Right lobe of liver (tissue), 6 donors: ENCODE data around the gene CENPM. TPM values are rescaled to one million over a fixed set of nuclear protein-coding genes. Genes with fewer than 3 reads are reported as not detected.

Experiments used
- ATAC-seq, 4 donors: fragments of 200-7000 bp; cut with Tn5 transposase; one replicate each; pipeline ENCODE4 v1.9.1; 2020; ENCODE audit warnings: mild to moderate bottlenecking in 4 of 4, moderate library complexity in 4 of 4
- DNase-seq, 3 donors: peaks; one replicate each; pipeline ENCODE4 v3.0.0-alpha.2; 2020
- H3K27ac ChIP-seq, 3 donors: fragments of 200-600 bp; one replicate each; pipeline ENCODE4 v1.8.0; 2022
- H3K27me3 ChIP-seq, 2 donors: fragments of 200-600 bp; one replicate each; pipeline ENCODE4 v1.8.0; 2022
- H3K36me3 ChIP-seq, 4 donors: fragments of 200-600 bp; sonication (generic) in 1 of 4; one replicate each; pipeline versions ENCODE4 v1.5.1 to v1.8.0; 2017 to 2022; ENCODE audit warnings: control low read depth in 1 of 4
- H3K4me1 ChIP-seq, 4 donors: fragments of 200-600 bp; sonication (generic) in 1 of 4; one replicate each; pipeline versions ENCODE4 v1.5.1 to v1.8.0; 2017 to 2022; ENCODE audit warnings: control low read depth in 1 of 4
- H3K4me3 ChIP-seq, 3 donors: fragments of 200-600 bp; one replicate each; pipeline ENCODE4 v1.8.0; 2022
- H3K9me3 ChIP-seq, 4 donors: fragments of 200-600 bp; sonication (generic) in 1 of 4; one replicate each; pipeline versions ENCODE4 v1.5.1 to v1.8.0; 2017 to 2022; ENCODE audit warnings: control low read depth in 1 of 4
- CTCF ChIP-seq, 4 donors: fragments of 200-600 bp in 3 of 4; fragments of 450-650 bp in 1 of 4; IDR thresholded peaks; one replicate each; pipeline versions ENCODE4 v1.5.1 to v1.8.0; 2016 to 2022; ENCODE audit warnings: antibody characterized with exemption in 4 of 4, mild to moderate bottlenecking in 2 of 4
- POLR2A ChIP-seq: fragments of 450-650 bp; IDR thresholded peaks from one replicate; pipeline ENCODE4 v1.6.1; 2017; ENCODE audit warnings: antibody characterized with exemption, mild to moderate bottlenecking
- WGBS: methylation state at CpG from one replicate; pipeline ENCODE4 v1.1.6; 2018; ENCODE audit warnings: low coverage, low lambda C conversion rate; ENCODE audit not compliant: insufficient coverage; ENCODE audit errors: missing lambda C conversion rate; 5-methylcytosine and 5-hydroxymethylcytosine counted together
- intact Hi-C, 2 donors: fragments of 100-400 bp; cut with DNase I; formaldehyde crosslinking; loops; one replicate each; pipeline versions ENCODE4 v1.11.2 to v1.14.1; 2022
- total RNA-seq, 6 experiments: library from RNA; depleted of rRNA in 2 of 6; stranded (reverse); fragments of >200 nt in 2 of 6; fragmentation: NEBNext Ultra II Directional in 3 of 6; extraction: Animal tissue kit (Norgen Biotek cat#: 25700) in 3 of 6; gene quantifications; one replicate each; pipeline versions ENCODE4 v1.1.0 to v1.2.4, GENCODE V29; 2016 to 2023
- donor health status: DM: no; HTN: yes; CAD: no.
- donor health status: DM: no; HTN: no; CAD: no.
- donor health status: DM: no; HTN: no; CAD: no.
- donor health status: DM: no; HTN: yes; CAD: no.
- donor health status: DM: no; HTN: yes; CAD: no.

CENPM gene
- total RNA-seq, 6 experiments from 2014 or later = 0.29 to 3.7 (median 1.8) TPM; not detected in 2

DNA sequence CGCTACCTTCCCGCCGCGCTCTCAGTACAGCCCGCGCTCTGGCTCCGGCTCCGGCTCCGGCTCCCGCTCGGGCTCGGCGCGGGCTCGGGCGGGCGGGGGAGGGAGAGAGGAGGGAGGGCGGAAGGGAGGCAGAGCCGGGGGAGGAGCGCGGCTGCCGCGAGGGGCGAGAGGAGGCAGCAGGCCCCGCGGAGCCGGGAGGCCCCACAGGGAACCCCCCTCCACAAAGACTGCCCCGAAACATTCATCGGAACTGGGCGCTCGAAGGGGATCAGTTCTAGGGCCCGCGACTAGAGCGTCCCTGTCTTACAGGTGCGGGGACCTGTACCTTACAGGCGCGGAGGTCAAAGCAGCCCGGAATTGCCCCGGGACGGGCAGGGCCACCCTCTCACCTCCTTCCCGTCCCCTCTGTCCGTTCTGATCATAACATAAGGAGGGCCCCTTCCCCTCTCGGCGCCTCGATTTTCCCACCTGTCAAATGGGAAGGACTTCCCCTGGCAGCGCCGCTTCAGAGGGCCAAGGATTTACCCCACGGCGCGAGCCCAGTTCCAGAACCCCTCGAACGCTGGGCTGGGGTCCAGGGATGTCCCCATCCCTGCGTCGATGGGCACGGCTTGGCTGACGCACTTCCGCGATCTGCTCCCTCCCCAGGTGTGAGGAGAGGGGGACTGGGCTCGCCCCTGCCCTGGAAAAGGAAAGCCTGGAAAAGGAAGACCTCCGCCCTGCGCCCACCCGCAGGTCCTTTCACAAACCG is 31.7 kb downstream of the CENPM start, which contains the start of gene SHISA8:
Gene SHISA8 (minus strand): TSS at position 40 of the 751 bp plus-strand sequence. CDS start 407 bp downstream, outside the sequence.
- Histone ChIP-seq H3K36me3 (no peaks in the 10 kb centered on the region), H3K27ac (no peak within 1 kb of the TSS), H3K4me3 (peak within 1 kb of the TSS in 1 of 3 donors; percentile 33), H3K4me1 (peaks cover 0 to 18% (median 0%) of the 10 kb centered on the region in 4 donors), H3K9me3 (no peaks in the 10 kb centered on the region), H3K27me3 (peaks cover 7 to 41% of the 10 kb centered on the region in 2 donors)
- ATAC-seq (peak; percentile 64 to 71 (median 68)), DNase-seq (peak in 1 of 3 donors; percentile 56)
- TF ChIP-seq POLR2A (no peak), CTCF (IDR thresholded peaks at IDR 0.05) (no peak)
- 2% methylated on average over 20 of the region's 63 CpGs for WGBS
- intact Hi-C loops = no loop called here

DNA sequence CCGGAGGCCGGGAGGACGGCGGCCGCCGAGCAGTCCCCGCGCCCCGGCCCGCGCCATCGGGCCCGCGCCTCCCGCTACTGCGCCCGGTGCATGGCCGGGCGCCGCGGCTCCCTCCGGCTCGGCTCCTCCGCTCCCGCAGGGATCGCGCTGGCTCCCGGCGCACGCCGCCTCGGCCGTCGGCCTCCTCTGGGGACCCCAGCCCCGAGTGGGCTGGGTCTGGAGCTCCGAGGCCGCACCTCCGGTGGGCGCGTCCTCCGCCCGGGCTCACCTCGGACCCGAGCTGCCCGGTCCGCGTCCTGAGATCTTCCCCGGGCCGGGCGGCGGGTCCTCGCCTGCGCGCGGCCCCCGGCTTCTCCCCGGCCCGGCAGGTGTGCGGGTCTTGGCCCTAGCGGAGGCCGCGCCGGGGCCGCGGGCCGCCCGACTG is 32.3 kb downstream of the CENPM start:
- intact Hi-C loops = no loop called here
- H3K4me3 ChIP-seq = peak overlapping the region in 1 of 3 donors; percentile 33
- no peak for TF ChIP-seq POLR2A
- TF ChIP-seq CTCF (IDR thresholded peaks at IDR 0.05) = no peak
- no peaks in the 10 kb centered on the region for H3K9me3 ChIP-seq
- peaks cover 7 to 47% of the 10 kb centered on the region in 2 donors for H3K27me3 ChIP-seq
- DNase-seq (no peak), ATAC-seq (no peak)
- WGBS = 0% methylated on average over 4 of the region's 67 CpGs
- H3K36me3 ChIP-seq = no peaks in the 10 kb centered on the region
- no peak overlapping the region for H3K27ac ChIP-seq
- H3K4me1 ChIP-seq = peaks cover 0 to 21% (median 0%) of the 10 kb centered on the region in 4 donors

GRCh38 chr22:41913842-41914534 is 33.0 kb downstream of the CENPM start:
- TF ChIP-seq CTCF (IDR thresholded peaks at IDR 0.05) (no peak), POLR2A (no peak)
- Histone ChIP-seq H3K4me3 (no peak overlapping the region), H3K4me1 (peaks cover 0 to 19% (median 0%) of the 10 kb centered on the region in 4 donors), H3K9me3 (no peaks in the 10 kb centered on the region), H3K36me3 (no peaks in the 10 kb centered on the region), H3K27me3 (peaks cover 7 to 50% of the 10 kb centered on the region in 2 donors), H3K27ac (no peak overlapping the region)
- DNase-seq (no peak), ATAC-seq (no peak)
- intact Hi-C loops = no loop called here
- 9% methylated on average over 18 of the region's 79 CpGs for WGBS

- intact Hi-C loops = no loop called here
- TF ChIP-seq CTCF (IDR thresholded peaks at IDR 0.05) = no peak
- TF ChIP-seq POLR2A = no peak
- DNase-seq = no peak
- peaks cover 7 to 50% of the 10 kb centered on the region in 2 donors for H3K27me3 ChIP-seq
- H3K4me1 ChIP-seq = peaks cover 0 to 19% (median 0%) of the 10 kb centered on the region in 4 donors
- WGBS = no CpG with 5 or more reads among the region's 11 CpGs
- no peak overlapping the region for H3K27ac ChIP-seq
- no peak for ATAC-seq
- no peaks in the 10 kb centered on the region for H3K36me3 ChIP-seq
- no peaks in the 10 kb centered on the region for H3K9me3 ChIP-seq
- no peak overlapping the region for H3K4me3 ChIP-seq
Measured at GRCh38 chr22:41913040-41913719, 33.8 kb downstream of the CENPM start.
